T-helper 1 cell treated with Interleukin-12 subunit alpha and Interleukin-12 subunit beta and Interleukin-4 antibody, amounts not matched to agents 30 μg/mL and 1 μg/mL, for 36 hours (primary cell): ENCODE measurements around the gene CBX8.

ENCODE experiments used
- H3K27ac Mint-ChIP-seq: one replicate; pipeline ENCODE4 v1.8.0; 2021; ENCODE audit warnings: mild to moderate bottlenecking, mixed read lengths
- H3K27me3 Mint-ChIP-seq: one replicate; pipeline ENCODE4 v1.8.0; 2021; ENCODE audit warnings: low read depth, mixed read lengths
- H3K36me3 Mint-ChIP-seq: one replicate; pipeline ENCODE4 v1.8.0; 2021; ENCODE audit warnings: low read depth, mixed read lengths
- H3K4me1 Mint-ChIP-seq: one replicate; pipeline ENCODE4 v1.8.0; 2021; ENCODE audit warnings: low read depth, mixed read lengths
- H3K4me3 Mint-ChIP-seq: one replicate; pipeline ENCODE4 v1.8.0; 2021; ENCODE audit warnings: mild to moderate bottlenecking, moderate library complexity, mixed read lengths
- H3K9me3 Mint-ChIP-seq: one replicate; pipeline ENCODE4 v1.8.0; 2021; ENCODE audit warnings: mixed read lengths

The CBX8 gene

DNA sequence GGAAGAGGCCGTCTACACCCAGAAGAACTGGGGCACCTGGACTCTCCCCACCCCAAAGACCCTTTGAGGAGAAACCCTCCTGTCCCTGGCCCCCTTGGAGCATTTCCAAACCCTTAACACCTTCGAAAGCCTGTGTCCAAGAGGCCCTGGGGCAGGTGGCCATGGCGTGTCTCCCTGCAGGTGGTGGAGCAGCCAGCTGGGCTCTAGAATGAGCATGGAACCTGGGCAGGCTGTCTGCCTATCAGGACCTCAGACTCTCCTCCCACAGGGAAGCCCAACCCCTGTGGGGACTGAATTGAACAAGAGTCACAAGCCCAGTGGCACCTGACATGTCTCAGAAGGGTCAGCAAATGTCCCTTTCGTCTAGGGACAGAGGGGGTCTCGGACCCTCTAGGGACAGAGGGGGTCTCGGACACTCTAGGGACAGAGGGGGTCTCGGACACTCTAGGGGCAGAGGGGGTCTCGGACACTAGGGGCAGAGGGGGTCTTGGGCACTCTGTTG lies 33.9 kb upstream of the CBX8 start:
- Mint-ChIP-seq H3K36me3 (peaks cover 7% of the 10 kb centered on the region), H3K4me1 (peaks cover 27% of the 10 kb centered on the region), H3K9me3 (no peaks in the 10 kb centered on the region), H3K4me3 (no peak overlapping the region), H3K27me3 (no peaks in the 10 kb centered on the region), H3K27ac (no peak overlapping the region)

- Mint-ChIP-seq H3K4me3 (no peak overlapping the region), H3K9me3 (no peaks in the 10 kb centered on the region), H3K27ac (no peak overlapping the region), H3K27me3 (no peaks in the 10 kb centered on the region), H3K4me1 (peaks cover 29% of the 10 kb centered on the region), H3K36me3 (peaks cover 7% of the 10 kb centered on the region)
These were observed 33.4 kb upstream of the CBX8 start for GRCh38 chr17:79830303-79830702.

- H3K4me3 Mint-ChIP-seq = no peak overlapping the region
- no peaks in the 10 kb centered on the region for H3K9me3 Mint-ChIP-seq
- H3K4me1 Mint-ChIP-seq = peaks cover 29% of the 10 kb centered on the region
- peak overlapping the region; percentile 34 for H3K27ac Mint-ChIP-seq
- peaks cover 4% of the 10 kb centered on the region for H3K36me3 Mint-ChIP-seq
- H3K27me3 Mint-ChIP-seq = peaks cover 3% of the 10 kb centered on the region
These were observed 32.6 kb upstream of the CBX8 start for GRCh38 chr17:79829457-79829856.

GRCh38 chr17:79829004-79829403 lies 32.1 kb upstream of the CBX8 start:
- no peaks in the 10 kb centered on the region for H3K9me3 Mint-ChIP-seq
- H3K27ac Mint-ChIP-seq = peak overlapping the region; percentile 34
- peaks cover 5% of the 10 kb centered on the region for H3K27me3 Mint-ChIP-seq
- H3K4me1 Mint-ChIP-seq = peaks cover 29% of the 10 kb centered on the region
- no peak overlapping the region for H3K4me3 Mint-ChIP-seq
- peaks cover 4% of the 10 kb centered on the region for H3K36me3 Mint-ChIP-seq

DNA sequence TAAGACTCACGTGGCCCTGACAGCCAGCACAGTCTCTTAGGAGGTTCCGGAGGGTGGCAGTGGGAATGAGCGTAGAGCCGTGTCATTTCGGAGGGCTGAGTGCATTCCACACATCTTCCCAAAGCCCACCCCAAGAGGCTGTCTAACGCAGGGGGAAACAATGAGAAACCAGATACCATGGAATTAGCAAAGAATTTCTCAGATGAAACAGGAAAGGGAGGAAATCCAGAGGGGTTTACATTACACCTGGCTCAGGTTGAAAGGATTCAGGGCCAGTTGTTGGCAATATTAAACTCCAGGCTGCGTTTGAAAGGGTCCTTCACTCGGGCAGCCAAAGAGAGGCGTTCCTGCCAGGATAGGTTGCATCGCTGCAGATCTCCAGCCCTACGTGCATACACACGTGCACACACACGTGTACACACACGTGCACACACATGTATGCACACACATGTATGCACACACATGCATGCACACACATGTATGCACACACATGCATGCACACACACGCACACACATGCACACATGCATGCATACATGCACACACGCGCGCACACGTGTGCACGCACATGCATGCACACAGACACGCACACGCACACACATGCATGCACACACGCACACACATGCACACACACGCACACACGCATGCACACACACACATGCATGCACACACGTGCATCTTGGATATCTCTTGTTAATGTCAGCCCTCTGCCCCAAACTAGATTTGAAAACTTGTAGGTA lies 30.1 kb upstream of the CBX8 start:
- Mint-ChIP-seq H3K9me3 (no peaks in the 10 kb centered on the region), H3K36me3 (no peaks in the 10 kb centered on the region), H3K4me1 (peaks cover 24% of the 10 kb centered on the region), H3K27me3 (peaks cover 15% of the 10 kb centered on the region), H3K27ac (no peak overlapping the region), H3K4me3 (no peak overlapping the region)

GRCh38 chr17:79826204-79826680 lies 29.4 kb upstream of the CBX8 start:
- Mint-ChIP-seq H3K27ac (peak overlapping the region; percentile 2), H3K4me3 (peak overlapping the region; percentile 47), H3K9me3 (no peaks in the 10 kb centered on the region), H3K36me3 (no peaks in the 10 kb centered on the region), H3K27me3 (peaks cover 18% of the 10 kb centered on the region), H3K4me1 (peaks cover 24% of the 10 kb centered on the region)

- no peaks in the 10 kb centered on the region for H3K36me3 Mint-ChIP-seq
- H3K27ac Mint-ChIP-seq = no peak overlapping the region
- peaks cover 25% of the 10 kb centered on the region for H3K27me3 Mint-ChIP-seq
- no peaks in the 10 kb centered on the region for H3K9me3 Mint-ChIP-seq
- H3K4me3 Mint-ChIP-seq = no peak overlapping the region
- peaks cover 24% of the 10 kb centered on the region for H3K4me1 Mint-ChIP-seq
These were observed 28.7 kb upstream of the CBX8 start for GRCh38 chr17:79825580-79825921.

DNA sequence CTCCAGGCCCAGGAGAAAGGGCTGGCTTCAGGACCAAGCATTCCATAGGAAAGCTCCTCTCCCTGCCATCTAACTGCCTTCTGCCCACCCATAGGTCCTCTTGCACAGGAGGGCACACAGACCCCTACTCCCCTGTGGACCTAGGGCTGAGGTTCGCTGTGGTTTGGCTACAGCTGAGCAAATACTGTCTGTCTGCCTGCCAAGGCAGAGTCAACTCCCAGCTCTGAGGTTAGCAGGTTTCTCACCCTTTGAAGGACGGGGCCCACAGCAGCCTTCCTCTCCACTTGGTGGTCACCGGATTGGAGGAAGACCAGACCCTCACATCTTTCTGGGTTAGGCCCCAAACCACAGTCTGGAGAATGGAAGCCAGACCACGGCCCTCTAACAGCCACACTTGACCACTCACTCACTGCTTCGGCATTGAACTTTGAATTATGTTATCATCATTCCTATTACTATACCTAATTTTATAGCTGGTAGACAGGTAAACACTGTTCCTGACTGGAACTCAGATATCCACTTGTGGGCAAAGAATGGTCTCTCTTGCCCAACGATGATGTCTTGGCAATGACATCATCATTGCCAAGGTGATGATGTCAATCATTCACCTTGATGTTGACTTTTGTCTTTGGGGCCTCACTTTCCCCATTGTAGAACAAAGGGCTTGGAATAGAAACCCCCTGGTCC lies 28.2 kb upstream of the CBX8 start:
- peaks cover 24% of the 10 kb centered on the region for H3K4me1 Mint-ChIP-seq
- no peaks in the 10 kb centered on the region for H3K36me3 Mint-ChIP-seq
- H3K4me3 Mint-ChIP-seq = no peak overlapping the region
- peaks cover 30% of the 10 kb centered on the region for H3K27me3 Mint-ChIP-seq
- no peak overlapping the region for H3K27ac Mint-ChIP-seq
- no peaks in the 10 kb centered on the region for H3K9me3 Mint-ChIP-seq

DNA sequence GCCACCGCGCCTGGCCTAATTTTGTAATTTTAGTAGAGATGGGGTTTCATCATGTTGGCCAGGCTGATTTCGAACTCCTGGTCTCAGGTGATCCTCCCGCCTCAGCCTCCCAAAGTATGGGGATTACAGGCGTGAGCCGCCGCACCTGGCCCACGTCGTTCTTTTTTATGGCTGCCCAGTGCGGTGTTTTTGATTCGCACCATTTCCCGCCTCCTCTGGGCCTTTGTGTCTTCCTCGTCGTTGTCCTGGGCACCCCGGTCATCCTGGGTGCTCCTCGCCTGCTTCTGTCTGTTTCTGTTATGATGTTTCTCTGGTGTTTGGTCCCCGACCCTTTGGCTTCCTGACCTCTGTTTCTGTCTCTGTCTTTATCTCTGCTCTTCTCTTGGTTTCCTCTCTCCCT lies 27.4 kb upstream of the CBX8 start:
- no peaks in the 10 kb centered on the region for H3K9me3 Mint-ChIP-seq
- no peak overlapping the region for H3K4me3 Mint-ChIP-seq
- H3K36me3 Mint-ChIP-seq = no peaks in the 10 kb centered on the region
- no peak overlapping the region for H3K27ac Mint-ChIP-seq
- peaks cover 38% of the 10 kb centered on the region for H3K27me3 Mint-ChIP-seq
- H3K4me1 Mint-ChIP-seq = peaks cover 24% of the 10 kb centered on the region

- no peak overlapping the region for H3K4me3 Mint-ChIP-seq
- H3K27ac Mint-ChIP-seq = no peak overlapping the region
- H3K9me3 Mint-ChIP-seq = no peaks in the 10 kb centered on the region
- peaks cover 17% of the 10 kb centered on the region for H3K4me1 Mint-ChIP-seq
- no peaks in the 10 kb centered on the region for H3K36me3 Mint-ChIP-seq
- peaks cover 54% of the 10 kb centered on the region for H3K27me3 Mint-ChIP-seq
These were observed 25.8 kb upstream of the CBX8 start for GRCh38 chr17:79822583-79823124.

DNA sequence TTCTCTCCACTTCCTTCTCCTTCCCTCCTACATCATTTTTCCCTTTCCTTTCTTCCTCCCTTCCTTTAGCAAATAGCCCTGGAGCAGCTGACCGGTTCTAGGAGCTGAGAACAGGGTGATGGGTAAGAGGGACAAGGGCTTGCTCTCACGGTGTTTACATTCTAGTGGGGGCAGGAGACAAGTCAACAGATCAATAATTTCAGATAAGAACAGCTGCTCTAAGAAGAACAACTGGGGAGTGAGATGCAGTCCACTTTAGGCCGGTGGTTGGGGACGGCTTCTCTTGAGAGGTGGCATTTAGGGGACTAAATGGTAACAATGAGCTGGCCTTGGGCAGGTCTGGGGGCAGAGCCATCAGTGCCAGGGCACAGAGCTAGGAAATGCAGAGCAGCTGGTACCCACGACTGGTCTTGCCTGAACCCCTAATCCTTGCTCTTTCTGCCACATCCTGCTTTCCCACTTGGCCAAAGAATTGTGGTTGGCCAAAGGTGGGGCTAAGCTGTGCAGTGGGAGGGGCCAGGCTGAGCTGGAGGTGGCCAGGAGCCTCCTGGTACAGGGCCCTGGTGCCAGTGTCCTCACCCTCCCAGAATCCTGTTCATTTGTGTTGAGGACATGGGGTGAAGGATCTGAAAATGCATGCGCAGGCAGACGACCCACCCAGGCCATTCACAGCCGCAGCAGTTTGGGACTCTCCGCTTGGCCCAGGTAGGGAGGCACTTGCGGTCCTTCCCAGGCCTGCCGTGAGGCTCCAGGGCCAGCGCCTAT lies 24.6 kb upstream of the CBX8 start:
- no peaks in the 10 kb centered on the region for H3K9me3 Mint-ChIP-seq
- no peak overlapping the region for H3K27ac Mint-ChIP-seq
- peaks cover 9% of the 10 kb centered on the region for H3K4me1 Mint-ChIP-seq
- peaks cover 65% of the 10 kb centered on the region for H3K27me3 Mint-ChIP-seq
- no peaks in the 10 kb centered on the region for H3K36me3 Mint-ChIP-seq
- no peak overlapping the region for H3K4me3 Mint-ChIP-seq

GRCh38 chr17:79820959-79821330 lies 24.1 kb upstream of the CBX8 start:
- H3K4me1 Mint-ChIP-seq = peaks cover 5% of the 10 kb centered on the region
- no peak overlapping the region for H3K4me3 Mint-ChIP-seq

DNA sequence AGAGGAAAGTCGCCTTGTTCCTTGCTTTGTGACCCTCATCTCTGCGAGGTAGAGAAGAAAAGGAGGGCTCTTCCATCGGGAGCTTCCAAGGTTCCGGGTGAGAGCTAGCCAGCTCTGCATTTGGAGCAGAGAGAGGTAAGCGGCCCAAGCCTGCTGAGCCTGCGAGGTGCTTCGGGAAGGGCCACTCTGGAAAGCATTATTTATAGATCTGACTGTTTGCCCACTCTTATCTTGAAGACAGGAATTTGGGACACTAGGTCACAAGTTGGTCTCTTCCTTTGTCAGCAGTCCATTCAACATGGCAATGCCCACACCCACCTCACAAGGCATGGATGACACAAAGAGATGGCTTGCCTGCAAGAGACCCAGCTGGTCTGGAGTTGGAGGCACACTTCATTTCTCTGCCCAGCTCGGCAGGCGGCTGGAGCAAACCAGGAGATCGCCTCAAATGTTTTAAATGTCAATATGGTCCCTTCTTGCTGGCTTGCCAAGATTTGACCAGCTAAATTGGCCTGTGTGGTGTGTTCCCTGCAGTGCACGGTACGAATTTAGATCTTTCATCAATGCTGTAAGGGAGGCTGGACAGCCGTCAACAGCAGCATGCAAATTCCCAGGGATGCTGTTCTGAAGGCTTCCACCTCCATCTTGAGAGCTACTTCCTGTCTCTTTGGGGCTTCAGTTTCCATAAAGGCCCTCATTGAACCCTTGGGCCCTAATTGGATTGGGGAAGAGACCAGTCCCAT lies 22.8 kb upstream of the CBX8 start:
- no peaks in the 10 kb centered on the region for H3K9me3 Mint-ChIP-seq
- peaks cover 72% of the 10 kb centered on the region for H3K27me3 Mint-ChIP-seq
- peaks cover 1% of the 10 kb centered on the region for H3K4me1 Mint-ChIP-seq
- no peak overlapping the region for H3K27ac Mint-ChIP-seq
- no peak overlapping the region for H3K4me3 Mint-ChIP-seq
- H3K36me3 Mint-ChIP-seq = no peaks in the 10 kb centered on the region

More at GRCh38 chr17:79820959-79821330, 24.1 kb upstream of the CBX8 start:
- Mint-ChIP-seq H3K36me3 (no peaks in the 10 kb centered on the region), H3K9me3 (no peaks in the 10 kb centered on the region), H3K27me3 (peaks cover 71% of the 10 kb centered on the region), H3K27ac (no peak overlapping the region)

DNA sequence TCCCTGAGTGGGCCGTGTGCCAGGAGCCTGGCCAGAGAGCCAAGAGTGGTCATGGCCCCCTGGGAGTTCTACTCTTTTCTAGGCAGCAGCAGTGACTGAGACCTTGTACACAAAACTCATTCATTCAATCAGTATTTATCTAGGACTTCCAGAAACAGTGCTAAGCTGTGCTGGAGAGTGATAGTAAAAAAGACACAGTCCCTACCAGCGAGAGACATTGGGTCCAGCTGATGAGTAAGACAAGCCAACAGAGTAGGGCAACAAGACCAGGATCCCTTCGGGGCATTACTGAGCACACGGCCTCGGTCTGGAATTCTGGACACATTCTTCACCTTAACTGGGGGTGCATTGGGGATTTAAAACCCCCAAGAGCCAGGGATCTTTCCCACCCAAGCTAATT lies 22.2 kb upstream of the CBX8 start:
- Mint-ChIP-seq H3K4me3 (no peak overlapping the region), H3K9me3 (no peaks in the 10 kb centered on the region), H3K36me3 (no peaks in the 10 kb centered on the region), H3K4me1 (peaks cover 5% of the 10 kb centered on the region), H3K27me3 (peaks cover 74% of the 10 kb centered on the region), H3K27ac (no peak overlapping the region)
